Keratinocyte (primary cell): ENCODE results near the gene MMAB. TPM values are rescaled to one million over a fixed set of nuclear protein-coding genes. Genes with fewer than 3 reads are reported as not detected.

ENCODE experiments used
- DNase-seq: peaks from one replicate; pipeline ENCODE4 v3.0.0-alpha.2; 2011; ENCODE audit warnings: low read depth, missing footprints, low spot score
- FAIRE-seq: peaks from 2 replicates; lab custom pipeline; 2011; peaks lifted over from hg19 to GRCh38; lab: Jason Lieb, UNC
- H2AFZ ChIP-seq: 2 replicates; pipeline ENCODE4 v1.6.0; 2012; ENCODE audit warnings: low read length, control low read depth, inconsistent platforms; ENCODE audit not compliant: control insufficient read depth
- H3K27ac ChIP-seq: 2 replicates; pipeline ENCODE4 v1.5.1; 2011; ENCODE audit warnings: low read length; ENCODE audit not compliant: control insufficient read depth, insufficient read depth
- H3K27me3 ChIP-seq: 3 replicates; pipeline ENCODE4 v1.6.0; 2011; ENCODE audit warnings: low read length; ENCODE audit not compliant: control insufficient read depth, insufficient read depth; ENCODE audit errors: extremely low read depth
- H3K36me3 ChIP-seq, 2 experiments: 2 replicates in 1 of 2; 3 replicates in 1 of 2; pipeline ENCODE4 v1.5.1; 2011; ENCODE audit warnings: low read length in 2 of 2, mild to moderate bottlenecking in 1 of 2; ENCODE audit not compliant: control insufficient read depth in 2 of 2, insufficient read depth in 2 of 2; ENCODE audit errors: extremely low read depth in 1 of 2
- H3K4me1 ChIP-seq: 3 replicates; pipeline ENCODE4 v1.5.1; 2011; ENCODE audit warnings: low read length; ENCODE audit not compliant: control insufficient read depth, insufficient read depth; ENCODE audit errors: extremely low read depth
- H3K4me2 ChIP-seq: 3 replicates; pipeline ENCODE4 v1.6.0; 2011; ENCODE audit warnings: low read depth, low read length; ENCODE audit not compliant: control insufficient read depth, insufficient read depth; ENCODE audit errors: extremely low read depth
- H3K4me3 ChIP-seq, 3 experiments: fragments of 200-600 bp in 1 of 3; sonication (generic) in 1 of 3; 2 replicates in 2 of 3; 3 replicates in 1 of 3; pipeline ENCODE4 v1.5.1; 2011 to 2016; ENCODE audit warnings: low read length in 3 of 3, mild to moderate bottlenecking in 3 of 3, control low read depth in 2 of 3, inconsistent platforms in 1 of 3, low read depth in 1 of 3, mixed read lengths in 1 of 3, mixed run types in 1 of 3, moderate library complexity in 1 of 3; ENCODE audit not compliant: control insufficient read depth in 2 of 3, insufficient read depth in 2 of 3; ENCODE audit errors: extremely low read depth in 1 of 3
- H3K79me2 ChIP-seq: 2 replicates; pipeline ENCODE4 v1.6.0; 2012; ENCODE audit warnings: low read length; ENCODE audit not compliant: control insufficient read depth, insufficient read depth
- H3K9ac ChIP-seq: 3 replicates; pipeline ENCODE4 v1.6.0; 2011; ENCODE audit warnings: low read length; ENCODE audit not compliant: control insufficient read depth, insufficient read depth; ENCODE audit errors: extremely low read depth
- H3K9me1 ChIP-seq: 3 replicates; pipeline ENCODE4 v1.6.0; 2011; ENCODE audit warnings: low read length; ENCODE audit not compliant: control insufficient read depth, insufficient read depth; ENCODE audit errors: extremely low read depth
- H3K9me3 ChIP-seq: 2 replicates; pipeline ENCODE4 v1.5.1; 2012; ENCODE audit warnings: low read depth, low read length; ENCODE audit not compliant: control insufficient read depth
- H4K20me1 ChIP-seq: 3 replicates; pipeline ENCODE4 v1.6.0; 2011; ENCODE audit warnings: low read length; ENCODE audit not compliant: control insufficient read depth, insufficient read depth; ENCODE audit errors: extremely low read depth
- EZH2 ChIP-seq: IDR thresholded peaks from one replicate; pipeline ENCODE4 v1.6.1; 2012; ENCODE audit warnings: inconsistent platforms, mild to moderate bottlenecking, low read length, moderate library complexity
- dilution Hi-C: fragments of 300-500 bp; cut with MboI; formaldehyde crosslinking; loops from one replicate; pipeline ENCODE4 v1.7.0; 2020; ENCODE audit warnings: low sequenced_read_pairs; ENCODE audit not compliant: extremely low pct_ligation_motif_present
- polyA plus RNA-seq, 5 experiments: library from polyadenylated mRNA; depleted of rRNA in 3 of 5; stranded (reverse) in 3 of 5; stranded (forward) in 1 of 5; unstranded in 1 of 5; fragments of >200 nt; gene quantifications; 1 replicate in 1 of 5; 2 replicates in 3 of 5; 3 replicates in 1 of 5; pipeline versions ENCODE4 v1.2.1 to v1.2.3, GENCODE V29; 2011 to 2012; ENCODE audit warnings: missing spikeins in 2 of 5, low read depth in 1 of 5, low replicate concordance in 1 of 5
- TF ChIP-seq, protein P1 (sequence below), 3 experiments: IDR thresholded peaks in 1 of 3; conservative IDR thresholded peaks in 1 of 3; optimal IDR thresholded peaks in 1 of 3; 2 replicates in 2 of 3; 3 replicates in 1 of 3; pipeline versions ENCODE3 to v1.5.1; 2011; ENCODE audit warnings: low read length in 3 of 3, mild to moderate bottlenecking in 3 of 3, moderate library complexity in 2 of 3, control low read depth in 1 of 3, inconsistent platforms in 1 of 3; ENCODE audit not compliant: insufficient read depth in 2 of 3; ENCODE audit errors: extremely low read depth in 1 of 3

The MMAB gene
- polyA plus RNA-seq, 1 donor (not counting 4 experiments of a cell fraction or from before 2014, with no cell fraction given), result 30.6 TPM

DNA sequence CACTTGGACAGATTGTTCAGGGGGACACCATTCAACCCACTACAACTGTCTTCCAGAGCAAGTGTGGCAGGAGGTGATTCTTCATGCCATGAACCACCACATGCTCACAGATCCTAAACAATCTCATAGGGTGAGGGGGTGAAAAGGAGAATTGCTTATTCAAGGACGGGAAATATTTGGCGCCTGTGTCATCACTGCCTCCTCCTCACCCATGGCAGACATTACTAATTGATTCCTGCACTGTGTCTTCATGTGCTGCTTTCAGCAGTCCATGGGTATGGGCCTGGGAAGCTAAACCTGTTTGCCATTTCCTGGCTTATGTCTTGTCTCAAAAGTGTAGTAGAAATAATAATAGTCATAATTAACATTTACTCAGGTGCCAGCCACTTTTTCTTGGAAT, 31.3 kb downstream of the MMAB start:
- no peaks in the 10 kb centered on the region for H3K9me3 ChIP-seq
- peak overlapping the region; percentile 22 for H3K4me2 ChIP-seq
- H4K20me1 ChIP-seq, result no peaks in the 10 kb centered on the region
- DNase-seq (no peak), FAIRE-seq (no peak)
- no peaks in the 10 kb centered on the region for H3K36me3 ChIP-seq
- H3K27ac ChIP-seq, result no peak overlapping the region
- peaks cover 23% of the 10 kb centered on the region for H3K4me1 ChIP-seq
- no peak overlapping the region for H3K9ac ChIP-seq
- H3K79me2 ChIP-seq, result no peaks in the 10 kb centered on the region
- TF ChIP-seq, protein P1, sequence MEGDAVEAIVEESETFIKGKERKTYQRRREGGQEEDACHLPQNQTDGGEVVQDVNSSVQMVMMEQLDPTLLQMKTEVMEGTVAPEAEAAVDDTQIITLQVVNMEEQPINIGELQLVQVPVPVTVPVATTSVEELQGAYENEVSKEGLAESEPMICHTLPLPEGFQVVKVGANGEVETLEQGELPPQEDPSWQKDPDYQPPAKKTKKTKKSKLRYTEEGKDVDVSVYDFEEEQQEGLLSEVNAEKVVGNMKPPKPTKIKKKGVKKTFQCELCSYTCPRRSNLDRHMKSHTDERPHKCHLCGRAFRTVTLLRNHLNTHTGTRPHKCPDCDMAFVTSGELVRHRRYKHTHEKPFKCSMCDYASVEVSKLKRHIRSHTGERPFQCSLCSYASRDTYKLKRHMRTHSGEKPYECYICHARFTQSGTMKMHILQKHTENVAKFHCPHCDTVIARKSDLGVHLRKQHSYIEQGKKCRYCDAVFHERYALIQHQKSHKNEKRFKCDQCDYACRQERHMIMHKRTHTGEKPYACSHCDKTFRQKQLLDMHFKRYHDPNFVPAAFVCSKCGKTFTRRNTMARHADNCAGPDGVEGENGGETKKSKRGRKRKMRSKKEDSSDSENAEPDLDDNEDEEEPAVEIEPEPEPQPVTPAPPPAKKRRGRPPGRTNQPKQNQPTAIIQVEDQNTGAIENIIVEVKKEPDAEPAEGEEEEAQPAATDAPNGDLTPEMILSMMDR (optimal IDR thresholded peaks at IDR 0.05 in 1 of 3, IDR thresholded peaks at IDR 0.05 in 1 of 3, conservative IDR thresholded peaks at IDR 0.05 in 1 of 3; ENCODE audit: extremely low read depth in 1 of 3, insufficient read depth in 2 of 3, low read length in 3 of 3), result no peak
- no peak for TF ChIP-seq EZH2
- no peaks in the 10 kb centered on the region for H3K27me3 ChIP-seq
- H3K9me1 ChIP-seq, result no peaks in the 10 kb centered on the region
- H2AFZ ChIP-seq, result no peak overlapping the region
- no peak overlapping the region for H3K4me3 ChIP-seq
- dilution Hi-C loops, result loop anchor here (25.0 kb wide), 1 partner anchor 245 kb away; no protein-coding TSS in a partner anchor

DNA sequence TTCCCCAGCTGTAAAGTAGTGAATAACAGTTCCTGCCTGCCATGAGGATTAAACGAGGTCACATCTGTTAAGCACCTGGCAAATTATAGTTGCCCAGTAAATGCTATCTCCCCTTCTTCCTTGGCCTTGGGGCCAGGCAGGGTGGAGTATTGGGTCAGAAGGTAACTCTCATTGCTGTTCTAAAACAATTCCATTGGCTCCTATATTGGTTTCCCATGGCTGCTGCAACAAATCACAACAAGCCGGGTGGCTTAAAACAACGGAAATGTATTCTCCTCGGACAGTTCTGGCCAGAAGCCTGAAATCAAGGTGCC, 31.9 kb downstream of the MMAB start:
- DNase-seq (no peak), FAIRE-seq (no peak)
- Histone ChIP-seq H3K27me3 (no peaks in the 10 kb centered on the region), H3K4me3 (no peak overlapping the region), H3K4me2 (peak overlapping the region; percentile 22), H3K36me3 (no peaks in the 10 kb centered on the region), H4K20me1 (no peaks in the 10 kb centered on the region), H3K9me1 (no peaks in the 10 kb centered on the region), H2AFZ (no peak overlapping the region), H3K9ac (no peak overlapping the region), H3K9me3 (no peaks in the 10 kb centered on the region), H3K4me1 (peaks cover 23% of the 10 kb centered on the region), H3K27ac (no peak overlapping the region), H3K79me2 (no peaks in the 10 kb centered on the region)
- no peak for TF ChIP-seq EZH2
- dilution Hi-C loops, result loop anchor here (25.0 kb wide), 1 partner anchor 246 kb away; no protein-coding TSS in a partner anchor
